Trophoblast cell (in vitro differentiated cells and primary cell): ENCODE results near the gene POMT2.

Experiments used
- DNase-seq, 2 donors: peaks; one replicate each; pipeline ENCODE4 v3.0.0-alpha.2; 2016
- H2AFZ ChIP-seq: 2 replicates; pipeline ENCODE4 v1.6.1; 2013; ENCODE audit warnings: low read length, moderate library complexity, mild to moderate bottlenecking; ENCODE audit not compliant: insufficient read depth, poor library complexity
- H2AK5ac ChIP-seq: 2 replicates; pipeline ENCODE4 v1.6.1; 2013; ENCODE audit warnings: mild to moderate bottlenecking, low read length
- H2BK120ac ChIP-seq: 2 replicates; pipeline ENCODE4 v1.6.1; 2013; ENCODE audit warnings: low read length, mild to moderate bottlenecking, moderate library complexity; ENCODE audit not compliant: insufficient read depth, poor library complexity
- H2BK12ac ChIP-seq: 2 replicates; pipeline ENCODE4 v1.6.1; 2013; ENCODE audit warnings: mild to moderate bottlenecking, low read length, moderate library complexity
- H2BK5ac ChIP-seq: 2 replicates; pipeline ENCODE4 v1.6.1; 2013; ENCODE audit warnings: low read length, low read depth, moderate library complexity, mild to moderate bottlenecking; ENCODE audit not compliant: poor library complexity
- H3K14ac ChIP-seq: 2 replicates; pipeline ENCODE4 v1.6.1; 2013; ENCODE audit warnings: mild to moderate bottlenecking, low read length
- H3K18ac ChIP-seq: 2 replicates; pipeline ENCODE4 v1.6.1; 2013; ENCODE audit warnings: mild to moderate bottlenecking, low read length
- H3K23ac ChIP-seq: 2 replicates; pipeline ENCODE4 v1.6.1; 2013; ENCODE audit warnings: low read length
- H3K27ac ChIP-seq: 2 replicates; pipeline ENCODE4 v1.5.1; 2013; ENCODE audit warnings: low read depth, mild to moderate bottlenecking, inconsistent platforms, low read length, moderate library complexity
- H3K27me3 ChIP-seq: 2 replicates; pipeline ENCODE4 v1.6.1; 2013; ENCODE audit warnings: inconsistent platforms, mild to moderate bottlenecking, low read length, moderate library complexity; ENCODE audit not compliant: insufficient read depth
- H3K36me3 ChIP-seq, 2 experiments: 1 replicate in 1 of 2; 2 replicates in 1 of 2; pipeline ENCODE4 v1.6.1; 2013; ENCODE audit warnings: low read length in 2 of 2, mild to moderate bottlenecking in 2 of 2, moderate library complexity in 1 of 2; ENCODE audit not compliant: insufficient read depth in 2 of 2, control insufficient read depth in 1 of 2
- H3K4ac ChIP-seq: 2 replicates; pipeline ENCODE4 v1.6.1; 2013; ENCODE audit warnings: low read depth, mild to moderate bottlenecking, low read length, moderate library complexity
- H3K4me1 ChIP-seq, 2 experiments: 1 replicate in 1 of 2; 2 replicates in 1 of 2; pipeline ENCODE4 v1.6.1; 2013; ENCODE audit warnings: low read length in 2 of 2, mild to moderate bottlenecking in 2 of 2, moderate library complexity in 1 of 2; ENCODE audit not compliant: insufficient read depth in 2 of 2, control insufficient read depth in 1 of 2
- H3K4me2 ChIP-seq: 2 replicates; pipeline ENCODE4 v1.6.1; 2013; ENCODE audit warnings: inconsistent platforms, mild to moderate bottlenecking, low read length, moderate library complexity
- H3K4me3 ChIP-seq: 2 replicates; pipeline ENCODE4 v1.5.1; 2013; ENCODE audit warnings: mild to moderate bottlenecking, low read depth, low read length, inconsistent platforms
- H3K79me1 ChIP-seq: one replicate; pipeline ENCODE4 v1.6.1; 2013; ENCODE audit warnings: low read length
- H3K79me2 ChIP-seq: 2 replicates; pipeline ENCODE4 v1.6.1; 2013; ENCODE audit warnings: low read length, mild to moderate bottlenecking; ENCODE audit not compliant: control insufficient read depth, insufficient read depth, poor library complexity
- H3K9ac ChIP-seq: 2 replicates; pipeline ENCODE4 v1.6.1; 2013; ENCODE audit warnings: mild to moderate bottlenecking, low read length
- H3K9me3 ChIP-seq: 2 replicates; pipeline ENCODE4 v1.6.1; 2013; ENCODE audit warnings: low read depth, mild to moderate bottlenecking, control low read depth, inconsistent platforms, low read length; ENCODE audit not compliant: insufficient read depth
- H4K12ac ChIP-seq: 2 replicates; pipeline ENCODE4 v1.6.1; 2013; ENCODE audit warnings: low read depth, mild to moderate bottlenecking, low read length, moderate library complexity
- H4K8ac ChIP-seq: 2 replicates; pipeline ENCODE4 v1.6.1; 2013; ENCODE audit warnings: low read depth, mild to moderate bottlenecking, low read length, moderate library complexity
- H4K91ac ChIP-seq: one replicate; pipeline ENCODE4 v1.6.1; 2013; ENCODE audit warnings: low read depth, mild to moderate bottlenecking, low read length, moderate library complexity
- WGBS: extraction: QIAGEN DNeasy Blood & Tissue Kit; methylation state at CpG from one replicate; pipeline ENCODE4 v1.1.7; 2013; ENCODE audit warnings: missing lambda C conversion rate; ENCODE audit not compliant: insufficient read length, insufficient coverage; ENCODE audit errors: extremely low coverage; 5-methylcytosine and 5-hydroxymethylcytosine counted together

Gene POMT2

GRCh38 chr14:77325746-77326094, 5.0 kb upstream of the POMT2 start:
- Histone ChIP-seq H3K79me1 (peaks cover 5% of the 10 kb centered on the region), H4K12ac (no peak overlapping the region), H2BK120ac (no peak overlapping the region), H3K9me3 (no peaks in the 10 kb centered on the region), H4K8ac (no peak overlapping the region), H3K27me3 (no peaks in the 10 kb centered on the region), H3K79me2 (peaks cover 2% of the 10 kb centered on the region), H2BK5ac (no peak overlapping the region), H3K9ac (peak overlapping the region; percentile 16), H2AK5ac (no peak overlapping the region), H3K4me1 (peaks cover 3 to 17% of the 10 kb centered on the region in 2 experiments), H3K18ac (no peak overlapping the region), H3K4me2 (no peak overlapping the region), H4K91ac (no peak overlapping the region), H2BK12ac (no peak overlapping the region), H3K14ac (no peak overlapping the region), H3K4ac (no peak overlapping the region), H2AFZ (no peak overlapping the region), H3K36me3 (peaks cover 0 to 2% of the 10 kb centered on the region in 2 experiments), H3K27ac (no peak overlapping the region), H3K4me3 (no peak overlapping the region), H3K23ac (no peak overlapping the region)
- no peak for DNase-seq
- no CpG with 5 or more reads among the region's 3 CpGs for WGBS

- Histone ChIP-seq H2AK5ac (no peak overlapping the region), H2BK12ac (no peak overlapping the region), H3K18ac (no peak overlapping the region), H3K4me2 (no peak overlapping the region), H4K8ac (no peak overlapping the region), H2BK120ac (no peak overlapping the region), H3K9me3 (no peaks in the 10 kb centered on the region), H3K27me3 (no peaks in the 10 kb centered on the region), H3K36me3 (peaks cover 0 to 2% of the 10 kb centered on the region in 2 experiments), H2AFZ (no peak overlapping the region), H3K4me3 (no peak overlapping the region), H3K27ac (no peak overlapping the region), H3K14ac (no peak overlapping the region), H3K79me1 (peaks cover 8% of the 10 kb centered on the region), H2BK5ac (no peak overlapping the region), H4K91ac (no peak overlapping the region), H3K9ac (no peak overlapping the region), H3K79me2 (peaks cover 5% of the 10 kb centered on the region), H3K4ac (no peak overlapping the region), H4K12ac (no peak overlapping the region), H3K4me1 (peaks cover 3 to 17% of the 10 kb centered on the region in 2 experiments), H3K23ac (no peak overlapping the region)
- no CpG with 5 or more reads among the region's 11 CpGs for WGBS
- DNase-seq = no peak
These were observed 4.4 kb upstream of the POMT2 start for GRCh38 chr14:77324816-77325745.

- no peak overlapping the region for H3K27ac ChIP-seq
- DNase-seq = no peak
- no peak overlapping the region for H2BK5ac ChIP-seq
- H3K9me3 ChIP-seq = no peaks in the 10 kb centered on the region
- H3K36me3 ChIP-seq = peaks cover 0 to 2% of the 10 kb centered on the region in 2 experiments
- H2AFZ ChIP-seq = no peak overlapping the region
- H4K12ac ChIP-seq = no peak overlapping the region
- H3K23ac ChIP-seq = no peak overlapping the region
- H3K4ac ChIP-seq = no peak overlapping the region
- no peak overlapping the region for H3K4me3 ChIP-seq
- no peak overlapping the region for H2AK5ac ChIP-seq
- peaks cover 5% of the 10 kb centered on the region for H3K79me2 ChIP-seq
- no peak overlapping the region for H3K9ac ChIP-seq
- H3K4me2 ChIP-seq = no peak overlapping the region
- peaks cover 3 to 17% of the 10 kb centered on the region in 2 experiments for H3K4me1 ChIP-seq
- no peak overlapping the region for H3K14ac ChIP-seq
- no CpG with 5 or more reads among the region's 3 CpGs for WGBS
- H4K91ac ChIP-seq = no peak overlapping the region
- H2BK12ac ChIP-seq = no peak overlapping the region
- H3K27me3 ChIP-seq = no peaks in the 10 kb centered on the region
- H4K8ac ChIP-seq = no peak overlapping the region
- no peak overlapping the region for H3K18ac ChIP-seq
- H2BK120ac ChIP-seq = no peak overlapping the region
- peaks cover 8% of the 10 kb centered on the region for H3K79me1 ChIP-seq
These were observed 3.6 kb upstream of the POMT2 start for GRCh38 chr14:77324289-77324688.

GRCh38 chr14:77323571-77323970, 2.9 kb upstream of the POMT2 start:
- Histone ChIP-seq H3K79me2 (peaks cover 5% of the 10 kb centered on the region), H2AK5ac (no peak overlapping the region), H3K27ac (no peak overlapping the region), H3K36me3 (peaks cover 0 to 2% of the 10 kb centered on the region in 2 experiments), H2BK5ac (no peak overlapping the region), H2BK120ac (no peak overlapping the region), H3K4me3 (no peak overlapping the region), H3K23ac (no peak overlapping the region), H3K27me3 (no peaks in the 10 kb centered on the region), H3K79me1 (peaks cover 8% of the 10 kb centered on the region), H3K4me1 (peaks cover 3 to 17% of the 10 kb centered on the region in 2 experiments), H3K18ac (no peak overlapping the region), H3K14ac (no peak overlapping the region), H4K91ac (no peak overlapping the region), H4K8ac (no peak overlapping the region), H2AFZ (no peak overlapping the region), H4K12ac (no peak overlapping the region), H3K4ac (no peak overlapping the region), H3K9ac (no peak overlapping the region), H3K4me2 (no peak overlapping the region), H2BK12ac (no peak overlapping the region), H3K9me3 (no peaks in the 10 kb centered on the region)
- DNase-seq = no peak
- no CpG with 5 or more reads among the region's 4 CpGs for WGBS
